HG02840 (cell line): ENCODE results near the gene GMIP.

Experiments used
- ATAC-seq: cut with Tn5 transposase; IDR thresholded peaks from one replicate; pipeline ENCODE4 v1.9.1; 2021; ENCODE audit warnings: mild to moderate bottlenecking, moderate library complexity, moderate number of reproducible peaks; ENCODE audit not compliant: unreplicated experiment, low FRiP score

The GMIP gene

DNA sequence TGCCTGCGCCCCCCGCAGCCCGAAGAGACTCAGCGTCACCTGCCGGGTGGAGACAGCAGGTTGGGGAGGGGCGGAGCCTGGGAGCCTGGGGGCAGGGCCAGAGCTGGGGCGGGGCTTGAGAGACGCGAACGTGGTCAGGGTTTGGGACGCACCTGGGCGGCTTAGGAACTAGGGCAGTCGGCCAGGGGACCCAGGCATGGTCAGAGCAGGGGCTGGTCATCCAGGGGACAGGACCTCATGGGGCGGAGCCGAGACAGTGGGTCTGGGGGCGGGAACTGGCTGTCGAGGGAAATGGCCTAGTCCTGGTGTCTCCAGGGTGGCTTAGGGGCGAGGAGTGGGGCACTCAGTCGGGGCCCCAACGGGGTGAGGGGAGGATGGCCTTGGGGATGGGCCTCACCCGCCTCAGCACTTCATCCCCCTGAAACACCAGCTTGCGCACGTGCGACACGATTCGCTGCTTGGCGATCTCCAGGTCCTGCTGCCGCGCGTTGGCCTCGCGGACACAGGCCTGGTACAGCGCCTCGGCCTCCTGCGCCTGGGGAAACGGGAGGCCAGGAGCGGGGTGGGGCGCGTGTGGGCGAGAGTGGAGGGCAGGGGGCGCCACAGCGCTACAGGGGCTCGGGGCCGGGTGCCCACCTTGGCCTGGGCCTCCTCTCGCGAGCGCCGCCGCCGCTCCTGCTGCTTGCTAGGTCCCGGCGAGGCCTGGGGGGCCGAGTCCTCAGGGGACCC is 5.8 kb downstream of the GMIP start:
- no peak for ATAC-seq

DNA sequence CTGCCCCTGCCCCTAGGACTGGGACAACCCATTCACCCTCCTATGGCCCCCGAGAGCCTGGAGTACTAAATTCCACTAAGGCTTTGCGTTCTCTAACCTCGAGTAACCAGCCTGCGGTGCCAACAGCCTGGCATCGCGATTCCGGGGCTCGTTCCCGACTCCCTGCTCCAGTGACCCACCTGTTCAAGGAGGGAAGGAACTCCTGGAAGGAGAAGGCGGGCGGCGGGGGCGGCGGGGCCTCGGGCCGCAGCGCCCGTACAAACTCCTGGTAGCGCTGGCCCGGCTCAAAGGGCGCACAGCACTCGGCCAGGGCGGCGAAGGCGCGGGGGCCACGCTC is 6.3 kb downstream of the GMIP start:
- no peak for ATAC-seq

DNA sequence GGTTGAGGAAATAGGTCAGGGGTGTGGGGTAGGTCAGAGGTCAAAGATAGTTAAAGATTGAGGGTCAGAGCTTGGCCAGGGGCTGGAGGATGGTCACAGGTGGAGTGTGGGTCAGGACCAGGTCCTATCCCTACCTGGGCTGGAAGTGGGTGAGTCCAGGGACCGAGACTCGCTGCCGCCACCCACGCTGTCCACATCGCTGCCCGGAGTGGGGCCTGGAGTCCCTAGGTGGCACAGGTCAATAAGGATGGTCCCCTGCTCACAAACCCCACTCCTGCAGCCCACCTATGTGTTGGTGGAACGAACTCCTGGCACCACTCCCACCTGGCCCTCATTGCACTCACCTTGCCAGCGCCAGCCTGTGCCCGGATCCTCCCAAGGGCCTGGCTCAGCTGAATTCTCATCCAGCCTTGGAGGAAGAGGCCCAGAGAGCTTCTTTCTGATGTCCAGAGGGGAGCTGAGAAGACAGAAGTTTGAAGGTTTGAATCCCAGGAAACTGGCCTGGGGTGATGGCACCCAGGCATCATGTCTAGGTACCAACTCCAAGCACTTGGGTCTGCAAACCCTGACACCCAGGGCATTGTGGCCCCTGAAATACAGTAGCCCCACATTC is 6.8 kb downstream of the GMIP start:
- ATAC-seq = no peak

DNA sequence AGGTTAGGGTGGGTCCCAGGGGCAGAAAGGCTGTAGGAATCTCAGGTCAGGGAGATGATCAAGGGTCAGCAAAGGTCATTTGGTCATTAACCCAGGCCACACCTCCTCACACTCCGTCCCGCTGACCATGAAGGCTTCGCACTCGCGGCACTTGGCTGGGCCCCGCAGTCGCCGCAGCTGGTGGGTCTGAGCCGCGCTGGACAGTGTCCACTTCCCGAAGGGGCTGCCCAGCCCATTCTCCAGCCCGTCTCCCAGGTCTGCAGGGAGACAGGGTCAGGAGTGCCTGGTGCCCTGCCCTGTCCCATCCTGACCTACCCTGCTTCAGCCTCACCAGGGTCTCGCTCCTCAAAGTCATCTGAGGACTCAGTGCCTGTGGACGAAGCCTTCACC is 8.1 kb downstream of the GMIP start:
- no peak for ATAC-seq

DNA sequence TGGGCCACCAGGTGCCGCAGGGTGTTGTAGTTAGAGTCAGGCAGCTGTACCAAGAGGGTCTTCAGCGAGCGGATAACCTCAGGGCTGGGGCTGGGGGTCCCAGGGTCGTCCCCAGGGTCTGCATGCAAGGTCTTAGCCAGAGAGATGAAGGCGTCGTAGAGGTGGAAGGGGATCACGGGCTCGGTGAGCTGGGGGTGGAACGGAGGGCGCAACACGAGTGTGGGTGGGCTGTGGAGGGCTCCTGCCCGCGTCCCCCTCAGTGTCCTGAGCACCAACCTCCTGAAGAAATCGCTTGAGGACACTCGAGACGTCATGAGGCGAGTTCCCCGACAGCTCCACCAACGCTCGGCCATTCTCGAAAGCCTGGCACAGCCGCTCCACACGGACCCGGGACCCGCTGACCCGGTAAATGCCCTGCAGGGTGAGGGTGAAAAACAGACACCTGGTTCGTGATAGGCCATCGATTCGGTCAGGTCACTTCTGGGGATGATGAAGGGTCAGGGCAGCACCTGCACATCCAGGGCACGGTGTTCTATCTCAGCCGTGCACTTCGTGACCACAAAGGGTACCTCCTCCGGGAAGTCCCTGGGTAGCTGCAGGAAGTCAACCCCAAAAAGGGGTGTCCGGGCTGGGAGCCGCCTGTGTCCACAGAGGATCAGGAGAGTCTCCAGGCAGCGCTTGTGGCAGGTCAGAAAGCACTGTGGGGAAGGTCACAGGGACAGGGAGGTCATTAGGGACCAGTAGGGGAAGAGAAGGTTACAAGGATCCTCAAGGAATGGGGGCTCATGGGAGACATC is 8.7 kb downstream of the GMIP start:
- no peak for ATAC-seq

DNA sequence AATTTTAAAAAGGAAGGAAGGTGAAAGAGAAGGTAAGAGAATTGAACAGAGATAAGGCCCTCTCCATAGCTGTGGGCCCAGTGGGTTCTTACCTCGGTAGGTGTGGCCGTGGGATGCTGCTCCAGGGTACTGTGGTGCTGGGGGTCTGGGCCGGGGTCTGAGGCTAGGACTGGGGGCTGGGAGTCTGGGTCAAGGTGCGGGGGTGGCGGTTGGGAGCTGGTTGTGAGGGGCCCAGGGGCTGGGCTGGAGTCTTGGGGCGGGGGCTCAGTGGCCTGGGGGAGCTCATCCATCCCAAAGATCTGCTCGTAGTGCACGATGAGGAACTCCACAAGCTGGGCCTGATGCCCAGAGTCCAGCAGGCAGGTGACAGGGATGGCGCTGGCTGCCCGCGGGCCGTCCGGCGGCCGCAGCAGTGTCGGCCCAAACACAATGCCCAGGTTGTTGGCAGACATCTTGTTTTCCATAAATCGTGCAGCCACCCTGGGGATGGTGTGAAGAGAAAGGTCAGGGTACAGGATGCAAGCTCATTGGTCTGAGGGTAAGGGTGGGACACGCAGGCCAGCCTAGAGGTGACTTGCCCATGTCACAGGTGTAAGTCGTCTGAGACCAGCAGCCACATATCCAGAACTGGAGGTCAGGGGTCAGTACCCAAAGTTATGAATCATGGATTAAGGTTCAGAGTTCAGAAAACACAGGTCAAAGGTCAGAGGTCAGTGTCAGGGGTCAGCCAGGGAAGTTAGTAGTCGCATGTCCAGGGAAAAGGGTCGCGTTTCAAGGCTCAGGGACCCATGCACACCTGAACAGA is 9.5 kb downstream of the GMIP start:
- no peak for ATAC-seq

DNA sequence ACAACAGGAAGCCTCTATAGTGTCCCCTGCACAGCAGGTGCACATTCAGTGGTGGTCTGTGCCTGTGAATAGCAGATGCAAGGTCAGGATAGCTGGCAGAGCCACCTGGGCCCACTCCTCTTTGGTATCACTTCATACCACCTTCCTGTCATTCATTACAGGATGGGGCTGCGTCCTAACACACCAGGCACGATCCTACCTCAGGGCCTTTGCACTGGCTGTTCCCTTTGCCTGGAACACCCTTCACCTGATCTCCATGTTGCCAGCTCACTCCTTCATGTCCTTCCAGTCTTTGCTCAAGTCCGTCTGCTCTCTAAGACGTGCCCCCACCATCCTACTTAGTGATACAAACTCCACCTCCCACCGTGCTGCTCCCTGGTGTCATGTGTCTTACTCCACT is 10.8 kb downstream of the GMIP start:
- ATAC-seq = no peak

DNA sequence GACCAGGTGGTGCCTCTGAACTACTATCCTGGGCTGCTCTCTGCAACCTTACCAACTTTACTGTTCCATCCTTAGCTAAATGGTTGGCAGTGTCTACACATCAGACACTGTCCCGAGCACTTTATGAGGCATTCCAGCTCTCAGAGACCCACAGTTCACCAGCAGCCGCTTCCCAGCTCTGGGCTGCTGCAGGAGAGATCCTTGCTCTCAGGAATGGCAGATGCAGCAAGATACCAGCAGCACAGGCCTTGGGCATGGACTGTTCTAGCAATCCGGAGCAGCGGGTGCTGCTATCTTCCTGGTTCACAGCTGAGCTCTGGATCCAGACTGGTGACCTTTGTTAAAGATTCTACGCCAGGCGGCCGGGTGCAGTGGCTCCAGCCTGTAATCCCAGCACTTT is 12.1 kb downstream of the GMIP start:
- no peak for ATAC-seq

DNA sequence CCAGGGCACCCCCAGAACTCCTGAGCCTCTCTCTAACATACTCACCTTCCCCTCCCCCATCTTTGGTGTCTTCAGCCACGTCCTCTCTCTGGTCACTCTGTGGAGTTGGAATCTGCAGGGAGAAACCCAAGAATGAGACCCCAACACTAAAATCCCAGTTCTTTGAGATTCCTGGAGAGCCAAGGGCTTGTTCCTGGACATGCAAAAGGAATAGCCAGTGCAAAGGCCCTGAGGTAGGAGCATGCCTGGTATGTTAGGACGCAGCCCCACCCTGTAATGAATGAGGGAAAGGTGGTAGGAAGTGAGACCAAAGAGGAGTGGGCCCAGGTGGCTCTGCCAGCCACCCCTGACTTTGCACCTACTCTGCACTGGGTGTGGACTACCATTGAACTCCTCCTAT is 13.0 kb downstream of the GMIP start:
- ATAC-seq = no peak

DNA sequence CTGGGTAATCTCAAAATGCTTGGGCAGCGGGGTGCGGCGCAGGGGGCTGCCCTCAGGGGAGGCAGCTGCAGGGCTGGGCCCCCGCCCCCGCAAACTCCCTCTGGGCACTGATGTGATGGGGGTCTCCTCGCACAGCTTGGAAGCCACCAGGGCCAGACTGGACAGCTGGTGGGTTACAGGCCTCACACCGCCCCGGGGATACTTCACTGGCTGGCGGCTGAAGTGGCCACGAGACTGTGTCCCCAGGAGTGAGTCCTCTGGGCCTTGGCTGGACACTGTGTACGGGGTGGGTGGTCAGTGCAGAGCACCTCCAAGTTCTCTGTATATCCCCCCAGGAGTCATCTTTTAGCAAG is 13.4 kb downstream of the GMIP start:
- no peak for ATAC-seq

DNA sequence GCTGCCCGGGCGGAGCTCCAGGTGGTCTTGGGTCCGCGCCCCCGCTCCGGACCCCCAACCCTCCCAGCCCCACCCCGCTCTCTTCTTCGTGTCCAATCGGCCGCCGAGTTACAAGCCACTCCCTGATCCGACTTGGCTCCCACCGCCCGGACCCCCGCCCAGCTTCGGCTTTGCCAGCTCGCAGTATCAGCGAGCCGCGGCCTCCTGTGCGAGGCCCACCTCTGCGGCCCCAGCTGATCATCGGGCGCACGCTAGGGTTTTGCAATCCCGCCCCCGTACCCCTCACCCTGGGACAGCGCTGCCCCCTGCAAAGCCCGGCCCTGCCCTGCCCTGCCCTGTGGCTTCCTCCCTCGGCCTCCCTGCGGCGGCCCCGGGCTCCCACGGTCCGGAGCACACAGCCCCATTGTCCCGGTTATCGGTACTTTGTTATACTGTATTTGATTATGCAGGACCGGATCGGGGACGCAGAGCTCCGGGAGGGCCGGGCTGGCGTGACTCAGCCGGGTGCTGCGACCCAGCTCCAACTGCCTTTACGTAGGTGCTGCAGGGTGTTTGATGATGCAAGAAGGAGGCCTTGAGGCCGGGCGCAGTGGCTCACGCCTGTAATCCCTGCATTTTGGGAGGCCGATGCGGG is 14.8 kb downstream of the GMIP start:
- ATAC-seq = no peak

DNA sequence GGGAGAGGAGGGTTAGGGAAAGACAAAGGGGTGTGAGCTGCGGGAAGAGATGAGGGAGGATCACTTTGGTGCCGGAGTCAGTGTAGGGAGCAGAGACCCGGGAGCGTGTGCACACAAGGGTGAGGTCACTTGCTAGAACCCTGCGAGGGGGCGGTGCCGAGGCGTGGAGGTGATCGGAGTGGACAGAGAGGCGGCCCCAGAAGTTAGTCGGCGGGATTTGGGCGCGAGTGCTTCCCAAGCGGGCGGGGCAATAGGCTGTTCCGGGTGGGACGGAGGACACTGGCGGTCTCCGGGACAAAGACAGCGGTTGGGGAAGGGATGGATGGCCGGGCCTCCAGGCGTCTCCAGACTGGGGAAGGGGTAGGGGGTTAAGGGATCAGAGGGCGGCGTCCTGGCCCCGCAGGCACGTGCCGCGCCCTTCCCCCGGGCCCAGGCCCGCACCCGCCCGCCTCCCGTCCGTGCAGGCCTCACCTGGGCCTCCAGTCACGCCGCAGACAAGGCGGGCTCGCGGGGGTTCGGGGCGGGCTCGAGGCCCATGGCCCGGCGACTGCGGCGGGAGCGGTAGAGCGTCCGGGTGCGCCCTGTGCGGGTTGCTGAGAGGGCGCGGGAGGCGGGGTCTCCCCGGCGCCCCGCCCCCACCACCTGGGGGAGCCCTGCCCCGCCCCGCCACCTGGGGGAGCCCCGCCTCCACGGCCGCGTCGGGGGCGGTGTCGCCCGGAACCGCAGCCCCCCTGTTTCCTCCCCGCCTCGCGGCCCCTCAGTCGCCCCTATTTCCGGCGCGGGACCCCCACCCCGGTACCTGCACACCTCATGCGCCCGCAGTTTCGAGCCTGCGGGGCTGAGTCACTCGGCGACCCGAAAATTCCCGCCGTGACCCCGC is 15.6 kb downstream of the GMIP start, which contains the start of gene LPAR2:
LPAR2 (minus strand) TSS at position 600 of the 880 bp plus-strand sequence. CDS start 945 bp downstream, outside the sequence.
- ATAC-seq = no peak

DNA sequence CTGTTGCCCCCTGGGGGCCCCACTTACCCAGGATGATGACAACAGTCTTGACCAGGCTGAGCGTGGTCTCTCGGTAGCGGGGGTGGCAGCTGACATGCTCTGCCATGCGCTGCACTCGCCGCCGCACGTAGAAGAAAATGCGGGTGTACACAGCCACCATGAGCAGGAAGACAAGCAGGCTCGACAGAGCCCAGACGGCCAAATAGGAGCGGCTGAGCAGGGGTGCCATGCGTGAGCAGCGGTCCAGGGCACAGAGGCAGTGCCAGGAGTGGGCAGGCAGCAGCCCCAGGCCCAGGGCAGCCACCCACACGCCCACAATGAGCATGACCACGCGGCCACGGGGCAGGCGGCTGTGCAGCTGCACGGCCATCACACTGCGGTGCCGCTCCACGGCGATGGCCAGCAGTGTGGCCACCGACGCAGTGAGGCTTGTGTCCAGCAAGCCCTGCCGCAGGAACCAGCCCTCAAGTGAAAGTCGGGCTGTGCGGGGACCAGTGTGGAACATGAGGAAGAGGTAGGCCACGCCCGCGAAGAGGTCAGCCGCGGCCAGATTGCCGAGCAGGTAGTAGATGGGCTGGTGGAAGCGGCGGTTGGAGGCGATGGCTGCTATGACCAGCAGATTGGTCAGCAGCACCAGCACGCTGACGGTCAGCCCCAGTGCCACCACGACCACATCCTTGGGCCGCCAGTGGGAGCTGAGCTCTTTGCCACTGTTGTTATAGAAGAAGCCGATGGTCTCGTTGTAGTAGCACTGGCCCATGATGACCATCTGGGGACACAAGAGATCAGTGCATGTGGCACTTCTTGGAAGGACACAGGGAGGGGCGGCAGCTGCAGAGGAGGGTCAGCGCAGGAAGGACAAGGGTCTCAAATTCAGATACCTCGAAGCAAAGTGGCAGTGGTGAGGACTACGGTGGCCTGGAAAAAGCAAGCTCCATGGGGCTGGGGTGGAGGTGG is 16.7 kb downstream of the GMIP start:
- no peak for ATAC-seq

DNA sequence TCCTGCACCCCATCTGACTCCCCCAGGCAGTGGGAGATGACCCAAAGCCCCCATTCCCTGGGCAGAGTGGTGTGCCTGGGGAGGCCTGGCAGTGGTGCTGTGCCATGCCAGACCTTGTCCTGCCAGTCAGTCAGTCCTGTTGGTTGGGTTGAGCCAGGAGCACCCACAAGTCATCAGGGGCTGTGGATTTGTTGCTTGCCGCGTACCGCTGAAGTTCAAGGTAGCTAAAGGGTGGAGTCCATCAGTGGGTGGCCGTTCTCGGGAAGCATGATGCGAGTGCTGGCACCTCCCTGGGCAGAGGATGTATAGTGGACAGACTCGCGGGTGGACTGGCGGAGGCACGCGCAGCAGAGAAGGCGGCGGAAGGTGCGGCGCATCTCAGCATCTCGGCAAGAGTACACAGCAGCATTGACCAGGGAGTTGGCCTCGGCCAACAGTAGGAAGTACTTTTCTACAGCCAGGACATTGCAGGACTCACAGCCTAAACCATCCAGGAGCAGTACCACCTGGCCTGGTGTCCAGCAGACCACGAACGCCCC is 19.4 kb downstream of the GMIP start:
- ATAC-seq = no peak

DNA sequence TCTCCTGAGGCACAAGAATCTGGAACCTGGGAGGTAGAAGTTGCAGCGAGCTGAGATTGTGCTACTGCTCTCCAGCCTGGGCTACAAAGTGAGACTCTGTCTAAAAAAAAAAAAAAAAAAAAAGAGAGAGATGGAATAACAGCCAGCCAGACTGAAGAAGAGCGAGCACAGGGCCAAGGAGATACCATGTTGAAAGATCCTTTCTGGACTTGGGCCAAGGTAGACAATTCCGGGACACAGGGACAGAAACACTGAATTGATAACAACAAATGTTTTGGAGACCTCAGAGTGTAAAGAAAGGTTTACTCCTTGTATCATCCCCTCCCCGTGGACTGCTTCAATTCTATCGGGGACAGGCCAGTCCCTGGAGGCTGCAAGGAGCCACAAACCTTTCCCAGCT is 20.1 kb downstream of the GMIP start:
- no peak for ATAC-seq

DNA sequence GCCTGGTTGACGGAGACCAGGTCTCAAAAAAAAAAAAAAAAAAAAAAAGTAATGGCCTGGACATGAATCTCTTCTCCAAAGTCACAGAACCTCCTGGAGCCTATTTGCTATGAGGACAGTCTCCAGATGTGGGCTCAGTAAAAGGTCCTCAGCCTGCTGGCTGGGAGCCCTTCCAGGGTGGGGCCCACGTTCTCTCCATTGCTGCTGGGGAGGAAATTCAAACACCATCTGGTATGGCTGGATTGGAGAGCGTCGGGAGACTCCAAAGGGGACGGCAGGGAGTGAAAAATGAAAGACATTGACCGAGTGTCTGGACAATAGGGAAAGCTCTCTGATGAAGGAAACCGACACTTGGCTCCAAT is 23.6 kb downstream of the GMIP start:
- no peak for ATAC-seq

DNA sequence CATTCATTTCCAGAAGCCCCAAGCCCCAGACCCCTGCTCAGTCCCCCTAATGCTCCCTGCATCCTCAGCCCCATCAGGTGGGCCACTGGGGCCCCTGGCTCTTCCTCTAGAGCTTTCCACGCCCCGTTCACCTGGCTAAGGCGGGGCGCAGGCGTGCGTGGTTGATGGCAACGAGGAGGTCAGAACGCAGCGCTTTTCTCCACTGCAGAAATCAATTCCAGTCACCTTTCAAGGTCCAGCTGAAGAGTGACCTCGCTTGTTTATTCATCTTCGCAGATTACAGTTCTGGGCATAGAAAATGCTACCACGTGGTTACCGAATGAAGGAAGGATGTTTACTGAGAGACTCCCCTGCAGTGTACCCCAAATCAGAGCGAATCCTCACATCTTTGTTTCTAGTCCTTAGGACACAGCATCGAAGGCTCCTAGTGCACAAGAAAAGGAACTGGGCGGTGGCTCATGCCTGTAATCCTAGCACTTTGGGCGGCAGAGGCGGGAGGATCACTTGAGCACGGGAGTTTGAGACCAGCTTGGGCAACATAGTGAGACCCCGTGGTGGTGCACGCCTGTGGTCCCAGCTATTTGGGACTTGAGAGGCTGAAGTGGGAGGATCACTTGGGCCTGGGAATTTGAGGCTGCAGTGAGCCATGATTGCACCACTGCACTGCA is 24.1 kb downstream of the GMIP start:
- ATAC-seq = no peak
